Measurements from ENCODE around the gene SIX3. TPM values are rescaled to one million over a fixed set of nuclear protein-coding genes. Genes with fewer than 3 reads are reported as not detected.

The SIX3 gene
- total RNA-seq, 1 experiment from 2014 or later, result 1.4 TPM

- peaks cover 10% of the 10 kb centered on the region for H3K4me1 ChIP-seq (replicated peaks; ENCODE audit: insufficient read depth)
- peaks cover 13% of the 10 kb centered on the region; the same call in 1 of the 2 replicates for H3F3A ChIP-seq (ENCODE audit: insufficient read depth, low read depth)
- no peaks in the 10 kb centered on the region for H3K79me2 ChIP-seq (ENCODE audit: low read depth)
- POLR2A ChIA-PET (ENCODE audit: unreplicated experiment), result no interaction called here
- H3K9me2 ChIP-seq (ENCODE audit: insufficient read depth), result no peaks in the 10 kb centered on the region
- peak overlapping the region; percentile 33; the same call in 1 of the 2 replicates for H2AFZ ChIP-seq
- BruUV-seq (replicated peaks), result no TSS peak
- DNase-seq, result peak; percentile 58 to 83
- no peaks in the 10 kb centered on the region for H4K20me1 ChIP-seq (ENCODE audit: insufficient read depth)
- H3K27ac ChIP-seq, result no peak overlapping the region
- intact Hi-C loops (cut with micrococcal nuclease; ENCODE audit: unreplicated experiment), result loop anchor here (1.0 to 10.0 kb wide), 8 partner anchors 211 to 1341 kb away; no protein-coding TSS in a partner anchor
- H3K4me3 ChIP-seq, result peak overlapping the region; percentile 49; the same call in 1 of the 2 replicates
- TF ChIP-seq CTCF (conservative IDR thresholded peaks at IDR 0.05) (peak; percentile 91), EZH2 (IDR thresholded peaks at IDR 0.05; ENCODE audit: low read depth) (no peak)
- CTCF ChIA-PET, result interaction anchor here (0.6 to 3.9 kb wide), 11 partner anchors 18 to 912 kb away, joined by 3 to 32 read pairs (median 4); no protein-coding TSS in a partner anchor
- no peaks in the 10 kb centered on the region for H3K36me3 ChIP-seq (ENCODE audit: low read depth)
- H3K27me3 ChIP-seq (ENCODE audit: insufficient read depth, low read depth), result no peaks in the 10 kb centered on the region
- no peaks in the 10 kb centered on the region for H3K9me3 ChIP-seq (ENCODE audit: insufficient read depth, low read depth)
- peak overlapping the region; percentile 85 for H3K4me2 ChIP-seq
These were observed 14.3 kb downstream of the SIX3 start for GRCh38 chr2:44955593-44956392.

DNA sequence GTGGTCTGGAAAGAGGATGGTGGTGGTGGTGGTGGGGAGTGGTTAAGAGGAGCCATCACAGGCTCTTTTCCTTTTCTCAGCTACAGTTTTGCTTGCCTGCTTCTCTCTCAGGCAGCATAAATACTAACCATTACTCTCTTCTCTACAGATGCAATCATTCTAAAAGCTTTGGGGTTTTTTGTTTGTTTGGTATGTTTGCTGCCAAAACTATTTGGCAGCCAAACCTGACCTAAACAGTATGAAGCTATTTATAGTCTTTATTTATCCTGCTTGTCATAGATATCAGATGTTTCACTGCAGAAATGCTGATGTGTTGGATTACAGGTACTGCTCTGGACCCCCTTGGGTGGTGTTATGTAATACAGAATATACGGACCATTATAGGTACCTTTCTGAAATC, 15.3 kb downstream of the SIX3 start:
- H3K9me2 ChIP-seq (ENCODE audit: insufficient read depth), result no peaks in the 10 kb centered on the region
- no peak overlapping the region for H3K27ac ChIP-seq
- BruUV-seq (replicated peaks), result no TSS peak
- CTCF ChIA-PET, result interaction anchor here (0.5 to 3.9 kb wide), 8 partner anchors 19 to 957 kb away, joined by 3 to 32 read pairs (median 8); no protein-coding TSS in a partner anchor
- no peaks in the 10 kb centered on the region for H4K20me1 ChIP-seq (ENCODE audit: insufficient read depth)
- H3K27me3 ChIP-seq (ENCODE audit: insufficient read depth, low read depth), result no peaks in the 10 kb centered on the region
- no peak overlapping the region for H3K4me2 ChIP-seq
- TF ChIP-seq CTCF (conservative IDR thresholded peaks at IDR 0.05) (no peak), EZH2 (IDR thresholded peaks at IDR 0.05; ENCODE audit: low read depth) (no peak)
- H3K4me1 ChIP-seq (replicated peaks; ENCODE audit: insufficient read depth), result peaks cover 10% of the 10 kb centered on the region
- DNase-seq, result no peak
- H2AFZ ChIP-seq, result no peak overlapping the region
- no peak overlapping the region for H3K4me3 ChIP-seq
- no peaks in the 10 kb centered on the region for H3K79me2 ChIP-seq (ENCODE audit: low read depth)
- no peaks in the 10 kb centered on the region for H3K36me3 ChIP-seq (ENCODE audit: low read depth)
- H3F3A ChIP-seq (ENCODE audit: insufficient read depth, low read depth), result peaks cover 13% of the 10 kb centered on the region; the same call in 1 of the 2 replicates
- POLR2A ChIA-PET (ENCODE audit: unreplicated experiment), result interaction anchor here (0.6 kb wide), 2 partner anchors 54 to 210 kb away, joined by 4 read pairs; no protein-coding TSS in a partner anchor
- intact Hi-C loops (cut with micrococcal nuclease; ENCODE audit: unreplicated experiment), result loop anchor here (5.0 to 10.0 kb wide), 5 partner anchors 212 to 1342 kb away; no protein-coding TSS in a partner anchor
- H3K9me3 ChIP-seq (ENCODE audit: insufficient read depth, low read depth), result no peaks in the 10 kb centered on the region

DNA sequence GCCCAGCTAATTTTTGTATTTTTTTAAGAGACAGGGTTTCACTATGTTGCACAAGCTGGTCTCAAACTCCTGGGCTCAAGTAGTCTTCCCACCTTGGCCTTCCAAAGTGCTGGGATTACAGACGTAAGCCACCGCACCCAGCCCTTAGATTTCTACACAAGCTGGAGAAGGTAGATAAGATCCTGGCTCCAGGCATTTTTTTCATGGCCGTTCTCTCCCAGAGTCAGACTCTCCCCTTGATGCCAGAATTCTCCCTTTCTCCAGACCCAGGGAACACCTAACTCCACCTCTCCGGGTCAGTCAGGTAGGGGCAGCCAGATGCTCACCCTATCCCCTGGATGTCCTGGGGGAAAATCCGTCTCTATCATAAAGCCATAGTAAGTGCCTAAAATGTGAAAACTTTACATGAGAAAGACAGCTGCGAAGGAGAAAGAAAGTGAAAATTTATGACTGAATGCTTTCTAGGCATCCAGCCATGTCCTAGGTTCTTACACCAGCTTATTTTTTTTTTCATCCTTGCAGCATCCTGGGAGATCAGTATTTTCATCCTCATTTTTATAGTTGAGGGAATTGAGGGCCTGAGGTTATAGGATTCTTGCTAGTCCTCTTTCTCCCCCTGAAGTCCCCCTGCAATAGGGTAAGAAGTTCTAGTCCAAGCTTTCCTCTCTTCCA, 16.3 kb downstream of the SIX3 start:
- BruUV-seq (replicated peaks), result no TSS peak
- no peak for DNase-seq
- no peaks in the 10 kb centered on the region for H3K79me2 ChIP-seq (ENCODE audit: low read depth)
- H3F3A ChIP-seq (ENCODE audit: insufficient read depth, low read depth), result peaks cover 13% of the 10 kb centered on the region; the same call in 1 of the 2 replicates
- no peaks in the 10 kb centered on the region for H4K20me1 ChIP-seq (ENCODE audit: insufficient read depth)
- H3K36me3 ChIP-seq (ENCODE audit: low read depth), result no peaks in the 10 kb centered on the region
- CTCF ChIA-PET, result interaction anchor here (0.6 to 1.8 kb wide), 6 partner anchors 42 to 737 kb away, joined by 3 to 7 read pairs (median 3); no protein-coding TSS in a partner anchor
- peaks cover 10% of the 10 kb centered on the region for H3K4me1 ChIP-seq (replicated peaks; ENCODE audit: insufficient read depth)
- intact Hi-C loops (cut with micrococcal nuclease; ENCODE audit: unreplicated experiment), result loop anchor here (5.0 to 10.0 kb wide), 5 partner anchors 213 to 1343 kb away; no protein-coding TSS in a partner anchor
- no peak overlapping the region for H3K4me3 ChIP-seq
- H3K27ac ChIP-seq, result no peak overlapping the region
- no peak overlapping the region for H3K4me2 ChIP-seq
- POLR2A ChIA-PET (ENCODE audit: unreplicated experiment), result no interaction called here
- TF ChIP-seq CTCF (conservative IDR thresholded peaks at IDR 0.05) (no peak), EZH2 (IDR thresholded peaks at IDR 0.05; ENCODE audit: low read depth) (no peak)
- H3K9me3 ChIP-seq (ENCODE audit: insufficient read depth, low read depth), result no peaks in the 10 kb centered on the region
- no peaks in the 10 kb centered on the region for H3K9me2 ChIP-seq (ENCODE audit: insufficient read depth)
- H3K27me3 ChIP-seq (ENCODE audit: insufficient read depth, low read depth), result no peaks in the 10 kb centered on the region
- H2AFZ ChIP-seq, result no peak overlapping the region

Data from PC-9 (cell line).